Ovary (tissue), 9 donors: Measurements from ENCODE around the gene IL1RAPL1. TPM values are rescaled to one million over a fixed set of nuclear protein-coding genes. Genes with fewer than 3 reads are reported as not detected.

Source experiments
- DNase-seq, 5 donors: peaks; one replicate each; pipeline ENCODE4 v3.0.0-alpha.2; 2019 to 2020
- H3K27ac ChIP-seq, 2 donors: fragments of 200-600 bp; one replicate each; pipeline versions ENCODE4 v1.5.1 to v1.8.0; 2019 to 2022
- H3K27me3 ChIP-seq: fragments of 200-600 bp; one replicate; pipeline ENCODE4 v1.8.0; 2022
- H3K36me3 ChIP-seq: fragments of 200-600 bp; sonication (generic); one replicate; pipeline ENCODE4 v1.5.1; 2019
- H3K4me1 ChIP-seq: one replicate; pipeline ENCODE4 v1.8.1; 2013; ENCODE audit warnings: mild to moderate bottlenecking, moderate library complexity; ENCODE audit not compliant: insufficient read depth
- H3K4me3 ChIP-seq: fragments of 200-600 bp; sonication (generic); one replicate; pipeline ENCODE4 v1.5.1; 2017
- H3K9me3 ChIP-seq, 2 donors: fragments of 200-600 bp in 1 of 2; sonication (generic) in 1 of 2; one replicate each; pipeline versions ENCODE4 v1.5.1 to v1.8.1; 2013 to 2019; ENCODE audit warnings: mild to moderate bottlenecking in 1 of 2, moderate library complexity in 1 of 2
- CTCF ChIP-seq, 3 donors: fragments of 450-650 bp in 2 of 3; fragments of 200-600 bp in 1 of 3; IDR thresholded peaks; one replicate each; pipeline versions ENCODE4 v1.5.1 to v1.8.0; 2016 to 2022; ENCODE audit warnings: antibody characterized with exemption in 3 of 3, mild to moderate bottlenecking in 1 of 3
- EP300 ChIP-seq: sonication (generic); formaldehyde crosslinking; IDR thresholded peaks from one replicate; pipeline ENCODE4 v1.6.1; 2017; ENCODE audit warnings: antibody characterized with exemption
- POLR2A ChIP-seq: fragments of 450-650 bp; IDR thresholded peaks from one replicate; pipeline ENCODE4 v1.6.1; 2017; ENCODE audit warnings: antibody characterized with exemption, mild to moderate bottlenecking, moderate library complexity
- WGBS, 3 donors: extraction: QIAGEN DNeasy Blood & Tissue Kit in 1 of 3; methylation state at CpG; one replicate each; pipeline versions ENCODE4 v1.1.5 to v1.1.7; 2013 to 2017; 5-methylcytosine and 5-hydroxymethylcytosine counted together
- intact Hi-C, 4 donors: fragments of 100-400 bp; cut with DNase I; formaldehyde crosslinking; loops; one replicate each; pipeline versions ENCODE4 v1.11.0 to v1.15.1; 2022 to 2023
- polyA plus RNA-seq, 2 donors: library from polyadenylated mRNA; stranded (reverse); fragments of 200-250 nt in 1 of 2; fragments of 350-450 nt in 1 of 2; fragmentation: Illumina TruSeq in 1 of 2; extraction: RNeasy Lipid Tissue Mini Kit (QIAGEN cat#74804) in 1 of 2; gene quantifications; one replicate each; pipeline ENCODE4 v1.2.3, GENCODE V29; 2013 to 2014
- total RNA-seq, 7 donors: library from RNA; depleted of rRNA in 2 of 7; stranded (reverse); fragments of >200 nt in 2 of 7; fragmentation: NEBNext Ultra II Directional in 3 of 7; extraction: Animal tissue kit (Norgen Biotek cat#: 25700) in 3 of 7; gene quantifications; one replicate each; pipeline versions ENCODE4 v1.1.0 to v1.2.4, GENCODE V29; 2016 to 2023
- donor health status: DM: no; HTN: no; CAD: no; lungs with moderate emphysema.
- donor health status: DM: no; HTN: no; CAD: no.
- donor health status: Bipolar disorder and iron deficiency.
- donor health status: DM: yes; HTN: yes; CAD: no.
- donor health status: DM: no; HTN: no; CAD: no.
- donor health status: DM: yes; HTN: yes; CAD: no.

Gene IL1RAPL1
- total and polyA plus RNA-seq, 9 donors = 0.23 to 1.3 (median 0.61) TPM

GRCh38 chrX:29071525-29072320 lies 484.5 kb downstream of the IL1RAPL1 start:
- WGBS, 3 donors = 73 to 75% (median 73%) methylated on average over 5 of the region's 5 CpGs
- intact Hi-C loops = no loop called here
- H3K4me3 ChIP-seq = no peak overlapping the region
- no peaks in the 10 kb centered on the region for H3K9me3 ChIP-seq
- no peaks in the 10 kb centered on the region for H3K4me1 ChIP-seq
- TF ChIP-seq CTCF (IDR thresholded peaks at IDR 0.05) (no peak), EP300 (no peak), POLR2A (no peak)
- no peak for DNase-seq
- H3K27ac ChIP-seq = no peak overlapping the region
- H3K36me3 ChIP-seq = no peaks in the 10 kb centered on the region
- no peaks in the 10 kb centered on the region for H3K27me3 ChIP-seq

GRCh38 chrX:29082558-29082957 lies 495.3 kb downstream of the IL1RAPL1 start:
- 73 to 83% (median 76%) methylated on average over 3 of the region's 3 CpGs for WGBS, 3 donors
- no peaks in the 10 kb centered on the region for H3K4me1 ChIP-seq

GRCh38 chrX:29083823-29084222 lies 496.6 kb downstream of the IL1RAPL1 start:
- intact Hi-C loops = no loop called here
- H3K27me3 ChIP-seq = no peaks in the 10 kb centered on the region
- H3K36me3 ChIP-seq = no peaks in the 10 kb centered on the region
- DNase-seq = no peak
- H3K9me3 ChIP-seq = no peaks in the 10 kb centered on the region
- WGBS, 3 donors = 61 to 66% (median 65%) methylated on average over 2 of the region's 2 CpGs
- no peak overlapping the region for H3K27ac ChIP-seq
- no peaks in the 10 kb centered on the region for H3K4me1 ChIP-seq
- TF ChIP-seq CTCF (IDR thresholded peaks at IDR 0.05) = no peak
- no peak for TF ChIP-seq EP300
- no peak for TF ChIP-seq POLR2A
- H3K4me3 ChIP-seq = no peak overlapping the region

More at GRCh38 chrX:29082558-29082957, 495.3 kb downstream of the IL1RAPL1 start:
- no peak for DNase-seq
- Histone ChIP-seq H3K4me3 (no peak overlapping the region), H3K36me3 (no peaks in the 10 kb centered on the region), H3K27ac (no peak overlapping the region), H3K27me3 (no peaks in the 10 kb centered on the region), H3K9me3 (no peaks in the 10 kb centered on the region)
- no peak for TF ChIP-seq POLR2A
- no peak for TF ChIP-seq CTCF (IDR thresholded peaks at IDR 0.05)
- TF ChIP-seq EP300 = no peak
- intact Hi-C loops = no loop called here

GRCh38 chrX:29090811-29091210 lies 503.6 kb downstream of the IL1RAPL1 start:
- H3K4me1 ChIP-seq = no peaks in the 10 kb centered on the region
- WGBS, 3 donors = 29 to 45% (median 33%) methylated on average over 2 of the region's 2 CpGs
- DNase-seq = no peak
- H3K27ac ChIP-seq = no peak overlapping the region
- no peaks in the 10 kb centered on the region for H3K27me3 ChIP-seq
- intact Hi-C loops = no loop called here
- no peak for TF ChIP-seq EP300
- TF ChIP-seq POLR2A = no peak
- no peak for TF ChIP-seq CTCF (IDR thresholded peaks at IDR 0.05)
- no peak overlapping the region for H3K4me3 ChIP-seq
- H3K36me3 ChIP-seq = no peaks in the 10 kb centered on the region
- H3K9me3 ChIP-seq = no peaks in the 10 kb centered on the region
